Hepatocyte (in vitro differentiated cells): Measurements from ENCODE around the gene ENPP7.

Experiments used
- EZH2 ChIP-seq: fragments of 200-600 bp; sonication (generic); IDR thresholded peaks from 2 replicates; pipeline ENCODE4 v1.6.1; 2016; ENCODE audit warnings: antibody characterized with exemption, mild to moderate bottlenecking, borderline replicate concordance
- EZH2phosphoT487 ChIP-seq: fragments of 200-600 bp; sonication (generic); IDR thresholded peaks from one replicate; pipeline ENCODE4 v1.6.1; 2018; ENCODE audit warnings: antibody characterized with exemption, mild to moderate bottlenecking, low read depth, moderate library complexity; ENCODE audit not compliant: unreplicated experiment, severe bottlenecking
- TF ChIP-seq, protein P1 (sequence below): fragments of 200-600 bp; sonication (generic); IDR thresholded peaks from 2 replicates; pipeline ENCODE4 v1.5.1; 2016; ENCODE audit warnings: antibody characterized with exemption, mild to moderate bottlenecking; ENCODE audit not compliant: poor library complexity

DNA sequence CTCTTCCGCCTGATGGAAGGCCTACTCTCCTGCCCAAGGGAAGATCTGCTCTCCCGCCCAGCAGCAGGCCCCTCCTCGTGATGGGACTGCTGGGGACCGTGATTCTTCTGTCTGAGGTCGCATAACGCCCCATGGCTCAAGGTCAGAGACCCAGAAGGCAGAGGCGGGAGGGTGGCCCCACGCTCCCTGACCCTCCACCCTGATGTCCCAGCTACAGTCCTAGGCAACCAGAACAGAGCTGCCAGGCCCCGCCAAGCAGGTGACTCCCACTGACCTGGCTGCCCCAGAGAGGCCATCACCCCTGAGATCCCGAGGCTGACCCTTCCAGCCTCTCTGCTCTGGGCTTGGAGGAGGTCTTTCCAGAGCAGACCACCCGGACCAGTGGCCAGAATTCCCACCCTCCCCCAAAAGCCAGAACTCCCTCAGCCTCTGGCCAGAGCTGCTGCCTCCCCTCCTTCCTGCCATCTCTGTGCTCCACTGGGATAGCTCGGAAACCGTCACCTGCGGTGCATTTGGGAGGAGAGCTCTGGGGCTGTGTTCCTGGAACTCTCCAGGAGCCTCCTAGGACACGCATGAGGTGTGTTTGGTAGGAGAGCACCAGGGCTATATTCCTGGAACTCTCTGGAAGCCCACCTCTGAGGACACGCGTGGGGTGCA is 7.3 kb downstream of the ENPP7 start:
- TF ChIP-seq, protein P1, sequence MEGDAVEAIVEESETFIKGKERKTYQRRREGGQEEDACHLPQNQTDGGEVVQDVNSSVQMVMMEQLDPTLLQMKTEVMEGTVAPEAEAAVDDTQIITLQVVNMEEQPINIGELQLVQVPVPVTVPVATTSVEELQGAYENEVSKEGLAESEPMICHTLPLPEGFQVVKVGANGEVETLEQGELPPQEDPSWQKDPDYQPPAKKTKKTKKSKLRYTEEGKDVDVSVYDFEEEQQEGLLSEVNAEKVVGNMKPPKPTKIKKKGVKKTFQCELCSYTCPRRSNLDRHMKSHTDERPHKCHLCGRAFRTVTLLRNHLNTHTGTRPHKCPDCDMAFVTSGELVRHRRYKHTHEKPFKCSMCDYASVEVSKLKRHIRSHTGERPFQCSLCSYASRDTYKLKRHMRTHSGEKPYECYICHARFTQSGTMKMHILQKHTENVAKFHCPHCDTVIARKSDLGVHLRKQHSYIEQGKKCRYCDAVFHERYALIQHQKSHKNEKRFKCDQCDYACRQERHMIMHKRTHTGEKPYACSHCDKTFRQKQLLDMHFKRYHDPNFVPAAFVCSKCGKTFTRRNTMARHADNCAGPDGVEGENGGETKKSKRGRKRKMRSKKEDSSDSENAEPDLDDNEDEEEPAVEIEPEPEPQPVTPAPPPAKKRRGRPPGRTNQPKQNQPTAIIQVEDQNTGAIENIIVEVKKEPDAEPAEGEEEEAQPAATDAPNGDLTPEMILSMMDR = no peak
- no peak for TF ChIP-seq EZH2
- TF ChIP-seq EZH2phosphoT487 = no peak
